ENCODE data around the gene GREB1. TPM values are rescaled to one million over a fixed set of nuclear protein-coding genes. Genes with fewer than 3 reads are reported as not detected.

Gene GREB1
- total RNA-seq, 1 experiment from 2014 or later: 16.5 TPM

DNA sequence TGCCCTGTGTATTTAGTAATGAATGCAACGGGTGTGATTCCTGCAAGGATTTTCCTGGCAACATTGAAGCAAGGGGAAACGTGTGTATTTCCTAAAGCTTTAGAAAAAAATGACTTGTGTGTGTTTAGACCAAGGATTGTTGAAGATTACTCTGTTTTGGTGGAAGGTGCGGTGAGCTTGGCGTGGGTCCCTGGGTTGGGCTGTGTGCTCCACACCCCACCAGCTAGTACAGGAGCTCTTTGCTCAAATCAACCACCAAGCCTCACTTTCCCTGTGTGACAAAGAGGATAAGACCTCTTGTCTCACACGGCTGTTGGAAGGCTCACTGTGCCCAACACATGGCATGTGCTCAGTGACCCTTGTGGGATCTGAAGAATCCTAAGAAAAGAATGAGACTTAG lies 21.4 kb upstream of the GREB1 start:
- no peak overlapping the region for H2BK120ac ChIP-seq (ENCODE audit: low read depth, low read length, poor library complexity, severe bottlenecking)
- peaks cover 18% of the 10 kb centered on the region for H3K4me1 ChIP-seq (ENCODE audit: insufficient read depth, low read length)
- H3K27me3 ChIP-seq (ENCODE audit: insufficient read depth, low read length): no peaks in the 10 kb centered on the region
- H3K4ac ChIP-seq (ENCODE audit: low read depth, low read length): no peak overlapping the region
- H3T11ph ChIP-seq (ENCODE audit: low read length): no peak overlapping the region
- no peak overlapping the region for H4K91ac ChIP-seq (ENCODE audit: insufficient read length, low read depth, low read length)
- H3K4me3 Mint-ChIP-seq: no peak overlapping the region
- no peak overlapping the region for H4K8ac ChIP-seq (replicated peaks; ENCODE audit: insufficient read length, low read depth, low read length)
- H3K9me3 Mint-ChIP-seq: no peaks in the 10 kb centered on the region
- no peaks in the 10 kb centered on the region for H3K9me3 ChIP-seq (ENCODE audit: control insufficient read depth, low read depth, low read length)
- H2AK5ac ChIP-seq (ENCODE audit: insufficient read length, low read length): no peak overlapping the region
- no peak overlapping the region for H2BK20ac ChIP-seq (ENCODE audit: low read depth, low read length, poor library complexity, severe bottlenecking)
- H3K27ac ChIP-seq (ENCODE audit: insufficient read length, low read depth, low read length): no peak overlapping the region
- H3K4me1 Mint-ChIP-seq: peaks cover 42 to 51% of the 10 kb centered on the region in 2 experiments
- no peak overlapping the region for H3K14ac ChIP-seq (ENCODE audit: insufficient read depth, low read length)
- H2BK5ac ChIP-seq (ENCODE audit: insufficient read length, low read length): no peak overlapping the region
- peak overlapping the region in 1 of 3 experiments; percentile 25; a peak in 1 of 7 replicates for H3K27ac Mint-ChIP-seq
- H3K79me2 ChIP-seq (ENCODE audit: insufficient read depth, low read length): no peaks in the 10 kb centered on the region; the same call in 1 of the 2 replicates
- no peaks in the 10 kb centered on the region for H4K20me1 ChIP-seq (ENCODE audit: control insufficient read depth, insufficient read depth, insufficient read length)
- DNase-seq: no peak
- WGBS (ENCODE audit: extremely low coverage, insufficient read length, low lambda C conversion rate): no CpG with 5 or more reads among the region's 5 CpGs
- H3K23me2 ChIP-seq (ENCODE audit: insufficient read length, low read depth, low read length, poor library complexity, severe bottlenecking): no peaks in the 10 kb centered on the region
- peaks cover 0 to 2% (median 0%) of the 10 kb centered on the region in 3 experiments; a peak in 1 of 7 replicates for H3K36me3 Mint-ChIP-seq (ENCODE audit: insufficient read depth in 1 of 3, low read depth in 3 of 3)
- no peak overlapping the region for H3K18ac ChIP-seq (ENCODE audit: insufficient read length, low read depth, low read length)
- no peak overlapping the region for H3K56ac ChIP-seq (ENCODE audit: insufficient read length, low read depth, low read length)
- H3K27me3 Mint-ChIP-seq (ENCODE audit: low read depth): peaks cover 2% of the 10 kb centered on the region; the same call in 1 of the 2 replicates
- H3K9ac ChIP-seq (ENCODE audit: extremely low read depth, insufficient read length, low read length): no peak overlapping the region
- H3K23ac ChIP-seq (ENCODE audit: insufficient read length, low read depth, low read length): no peak overlapping the region
- H2BK12ac ChIP-seq (ENCODE audit: insufficient read length, low read depth, low read length): no peak overlapping the region
- H3K79me1 ChIP-seq (ENCODE audit: insufficient read depth, low read depth, low read length, poor library complexity, severe bottlenecking): no peaks in the 10 kb centered on the region
- no peak overlapping the region for H3K4me2 ChIP-seq (ENCODE audit: insufficient read depth, insufficient read length, low read length)
- H2BK15ac ChIP-seq (ENCODE audit: low read depth, low read length): no peak overlapping the region
- TF ChIP-seq, protein P1, sequence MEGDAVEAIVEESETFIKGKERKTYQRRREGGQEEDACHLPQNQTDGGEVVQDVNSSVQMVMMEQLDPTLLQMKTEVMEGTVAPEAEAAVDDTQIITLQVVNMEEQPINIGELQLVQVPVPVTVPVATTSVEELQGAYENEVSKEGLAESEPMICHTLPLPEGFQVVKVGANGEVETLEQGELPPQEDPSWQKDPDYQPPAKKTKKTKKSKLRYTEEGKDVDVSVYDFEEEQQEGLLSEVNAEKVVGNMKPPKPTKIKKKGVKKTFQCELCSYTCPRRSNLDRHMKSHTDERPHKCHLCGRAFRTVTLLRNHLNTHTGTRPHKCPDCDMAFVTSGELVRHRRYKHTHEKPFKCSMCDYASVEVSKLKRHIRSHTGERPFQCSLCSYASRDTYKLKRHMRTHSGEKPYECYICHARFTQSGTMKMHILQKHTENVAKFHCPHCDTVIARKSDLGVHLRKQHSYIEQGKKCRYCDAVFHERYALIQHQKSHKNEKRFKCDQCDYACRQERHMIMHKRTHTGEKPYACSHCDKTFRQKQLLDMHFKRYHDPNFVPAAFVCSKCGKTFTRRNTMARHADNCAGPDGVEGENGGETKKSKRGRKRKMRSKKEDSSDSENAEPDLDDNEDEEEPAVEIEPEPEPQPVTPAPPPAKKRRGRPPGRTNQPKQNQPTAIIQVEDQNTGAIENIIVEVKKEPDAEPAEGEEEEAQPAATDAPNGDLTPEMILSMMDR (conservative IDR thresholded peaks at IDR 0.05): no peak
- H4K5ac ChIP-seq (ENCODE audit: insufficient read length, low read depth, low read length): no peak overlapping the region
- no peak overlapping the region for H2AFZ ChIP-seq (ENCODE audit: low read length)
